H1 (cell line): ENCODE results near the gene APBA2. TPM values are rescaled to one million over a fixed set of nuclear protein-coding genes. Genes with fewer than 3 reads are reported as not detected.

Experiments used
- CTCF ChIA-PET: fragments of 300-600 bp; sonication (Branson Sonifier 250); formaldehyde crosslinking; loops from one replicate; lab custom pipeline; 2021; ENCODE audit not compliant: partially characterized antibody; lab: Charles Lee
- POLR2A ChIA-PET: fragments of 300-600 bp; sonication (Branson Sonifier 250); formaldehyde crosslinking; loops from one replicate; lab custom pipeline; 2021; ENCODE audit warnings: inconsistent platforms; ENCODE audit not compliant: partially characterized antibody; lab: Charles Lee
- DNase-seq, 2 experiments: peaks; one replicate each; pipeline versions ENCODE4 v3.0.0 to v3.0.0-alpha.2; 2010 to 2022; ENCODE audit warnings: low spot score in 2 of 2, low read depth in 1 of 2, mixed read lengths in 1 of 2
- FAIRE-seq: peaks from 2 replicates; lab custom pipeline; 2011; peaks lifted over from hg19 to GRCh38; lab: Jason Lieb, UNC
- H2AFZ ChIP-seq: 2 replicates; pipeline ENCODE4 v1.8.1; 2012; ENCODE audit warnings: low read length, inconsistent platforms
- H2AK5ac ChIP-seq: 2 replicates; pipeline ENCODE4 v1.6.1; 2013; ENCODE audit warnings: low read depth, low read length
- H2BK120ac ChIP-seq: replicated peaks from 2 replicates; pipeline ENCODE3; 2013; ENCODE audit warnings: low read depth, low read length, inconsistent platforms
- H2BK12ac ChIP-seq: 2 replicates; pipeline ENCODE4 v1.6.1; 2013; ENCODE audit warnings: low read depth, low read length
- H2BK15ac ChIP-seq: 2 replicates; pipeline ENCODE4 v1.6.1; 2013; ENCODE audit warnings: low read length
- H2BK20ac ChIP-seq: 2 replicates; pipeline ENCODE4 v1.6.1; 2013; ENCODE audit warnings: low read length
- H2BK5ac ChIP-seq: 2 replicates; pipeline ENCODE4 v1.6.1; 2013; ENCODE audit warnings: low read depth, low read length
- H3K14ac ChIP-seq: 2 replicates; pipeline ENCODE4 v1.6.1; 2013; ENCODE audit warnings: inconsistent platforms; ENCODE audit not compliant: insufficient read length
- H3K18ac ChIP-seq: 2 replicates; pipeline ENCODE4 v1.6.1; 2013; ENCODE audit warnings: low read length; ENCODE audit errors: extremely low read depth
- H3K23ac ChIP-seq: 2 replicates; pipeline ENCODE4 v1.6.1; 2013; ENCODE audit warnings: inconsistent platforms; ENCODE audit not compliant: insufficient read length
- H3K23me2 ChIP-seq: 2 replicates; pipeline ENCODE4 v1.6.1; 2013; ENCODE audit warnings: low read depth, low read length
- H3K27ac ChIP-seq: 2 replicates; pipeline ENCODE4 v1.6.1; 2011; ENCODE audit warnings: low read depth, low read length, inconsistent platforms
- H3K27me3 ChIP-seq, 4 experiments: replicated peaks in 1 of 4; 1 replicate in 1 of 4; 2 replicates in 3 of 4; pipeline versions ENCODE4 v1.6.1 to v1.8.1; 2011 to 2013; ENCODE audit warnings: low read length in 3 of 4, mild to moderate bottlenecking in 3 of 4, inconsistent platforms in 2 of 4, mixed read lengths in 2 of 4, moderate library complexity in 1 of 4; ENCODE audit not compliant: control insufficient read depth in 3 of 4, insufficient read depth in 3 of 4; ENCODE audit errors: extremely low read depth in 1 of 4
- H3K36me3 ChIP-seq, 4 experiments: 2 replicates each; pipeline versions ENCODE4 v1.6.1 to v1.8.1; 2011 to 2013; ENCODE audit warnings: mild to moderate bottlenecking in 4 of 4, low read length in 3 of 4, moderate library complexity in 2 of 4, control low read depth in 1 of 4, inconsistent platforms in 1 of 4; ENCODE audit not compliant: insufficient read depth in 4 of 4, control insufficient read depth in 2 of 4
- H3K4ac ChIP-seq: replicated peaks from 2 replicates; pipeline ENCODE3; 2013; ENCODE audit warnings: low read length, low read depth, mixed read lengths, inconsistent platforms; ENCODE audit not compliant: insufficient read length
- H3K4me1 ChIP-seq, 4 experiments: replicated peaks in 1 of 4; 1 replicate in 1 of 4; 2 replicates in 3 of 4; pipeline versions ENCODE4 v1.6.1 to v1.8.1; 2011 to 2013; ENCODE audit warnings: low read length in 3 of 4, inconsistent platforms in 2 of 4, mixed read lengths in 1 of 4; ENCODE audit not compliant: insufficient read depth in 4 of 4, control insufficient read depth in 3 of 4
- H3K4me2 ChIP-seq, 2 experiments: 2 replicates each; pipeline versions ENCODE4 v1.6.1 to v1.8.1; 2011 to 2013; ENCODE audit warnings: low read depth in 2 of 2, low read length in 2 of 2, control low read depth in 1 of 2, inconsistent platforms in 1 of 2, mild to moderate bottlenecking in 1 of 2; ENCODE audit not compliant: insufficient read depth in 1 of 2
- H3K4me3 ChIP-seq, 4 experiments: fragments of 200-600, 300-600 bp in 1 of 4; sonication (generic), shearing (Covaris generic), sonication (Bioruptor Twin) in 1 of 4; 2 replicates each; pipeline versions ENCODE4 v1.5.1 to v1.8.1; 2011 to 2016; ENCODE audit warnings: low read length in 4 of 4, low read depth in 3 of 4, control low read depth in 2 of 4, inconsistent platforms in 2 of 4, mild to moderate bottlenecking in 2 of 4, mixed read lengths in 1 of 4, moderate library complexity in 1 of 4; ENCODE audit not compliant: insufficient read depth in 2 of 4; ENCODE audit errors: extremely low read depth in 1 of 4
- H3K56ac ChIP-seq: replicated peaks from 2 replicates; pipeline ENCODE3; 2013; ENCODE audit warnings: low read depth, mild to moderate bottlenecking, mixed read lengths, low read length, inconsistent platforms; ENCODE audit not compliant: insufficient read length
- H3K79me1 ChIP-seq: 2 replicates; pipeline ENCODE4 v1.6.1; 2013; ENCODE audit warnings: low read depth, low read length, control low read depth
- H3K79me2 ChIP-seq, 2 experiments: 2 replicates each; pipeline versions ENCODE4 v1.6.1 to v1.8.1; 2012 to 2013; ENCODE audit warnings: low read length in 2 of 2, mild to moderate bottlenecking in 2 of 2, inconsistent platforms in 1 of 2; ENCODE audit not compliant: insufficient read depth in 2 of 2, control insufficient read depth in 1 of 2
- H3K9ac ChIP-seq, 4 experiments: replicated peaks in 1 of 4; 1 replicate in 1 of 4; 2 replicates in 3 of 4; pipeline versions ENCODE4 v1.6.1 to v1.8.1; 2011 to 2013; ENCODE audit warnings: low read depth in 3 of 4, low read length in 3 of 4, control low read depth in 2 of 4, mild to moderate bottlenecking in 2 of 4, moderate library complexity in 2 of 4, inconsistent platforms in 1 of 4; ENCODE audit errors: extremely low read depth in 1 of 4
- H3K9me3 ChIP-seq, 2 experiments: 2 replicates each; pipeline versions ENCODE4 v1.6.1 to v1.8.1; 2012 to 2013; ENCODE audit warnings: mild to moderate bottlenecking in 2 of 2, moderate library complexity in 2 of 2, control low read depth in 1 of 2, inconsistent platforms in 1 of 2, low read depth in 1 of 2, low read length in 1 of 2, mixed read lengths in 1 of 2; ENCODE audit not compliant: insufficient read depth in 2 of 2
- H4K20me1 ChIP-seq, 2 experiments: replicated peaks in 1 of 2; 2 replicates each; pipeline versions ENCODE3 to v1.8.1; 2011 to 2013; ENCODE audit warnings: inconsistent platforms in 2 of 2, low read length in 2 of 2, mild to moderate bottlenecking in 1 of 2; ENCODE audit not compliant: insufficient read depth in 2 of 2, control insufficient read depth in 1 of 2
- H4K5ac ChIP-seq: 2 replicates; pipeline ENCODE4 v1.6.1; 2013; ENCODE audit warnings: low read length, low read depth, mixed read lengths, inconsistent platforms; ENCODE audit not compliant: insufficient read length
- H4K8ac ChIP-seq: 2 replicates; pipeline ENCODE4 v1.8.0; 2013; ENCODE audit warnings: mild to moderate bottlenecking, moderate library complexity, low read length, inconsistent platforms; ENCODE audit not compliant: insufficient read depth; ENCODE audit errors: extremely low read depth
- H4K91ac ChIP-seq: replicated peaks from 2 replicates; pipeline ENCODE3; 2013; ENCODE audit warnings: low read length, mixed read lengths, inconsistent platforms; ENCODE audit not compliant: insufficient read length
- CEBPB ChIP-seq: IDR thresholded peaks from 2 replicates; pipeline ENCODE4 v1.6.1; 2012; ENCODE audit warnings: low read depth, low read length
- FOSL1 ChIP-seq: IDR thresholded peaks from 2 replicates; pipeline ENCODE4 v1.6.1; 2011; ENCODE audit warnings: mild to moderate bottlenecking, low read depth, low read length, moderate library complexity; ENCODE audit not compliant: insufficient read depth
- WGBS, 2 experiments: shearing (Covaris generic) in 1 of 2; methylation state at CpG; one replicate each; pipeline versions ENCODE4 v1.1.6 to v1.1.7; 2013 to 2015; ENCODE audit warnings: low lambda C conversion rate in 2 of 2, mixed read lengths in 2 of 2, inconsistent platforms in 1 of 2, low coverage in 1 of 2, missing lambda C conversion rate in 1 of 2; ENCODE audit not compliant: insufficient replicate concordance in 2 of 2, insufficient coverage in 1 of 2, insufficient read length in 1 of 2; ENCODE audit errors: extremely low coverage in 1 of 2, missing lambda C conversion rate in 1 of 2; 5-methylcytosine and 5-hydroxymethylcytosine counted together
- polyA plus RNA-seq, 7 experiments: library from polyadenylated mRNA; depleted of rRNA in 3 of 7; stranded (reverse) in 5 of 7; unstranded in 2 of 7; fragments of >200 nt in 5 of 7; fragments of 200-250 nt in 2 of 7; gene quantifications; 1 replicate in 5 of 7; 2 replicates in 1 of 7; 4 replicates in 1 of 7; pipeline versions ENCODE4 v1.2.1 to v1.2.3, GENCODE V29; 2011 to 2013; ENCODE audit warnings: missing spikeins in 2 of 7, mixed read lengths in 2 of 7
- total RNA-seq: library from RNA; stranded (reverse); fragmentation: NEBNext Ultra II Directional; extraction: Animal tissue kit (Norgen Biotek cat#: 25700); gene quantifications from 2 replicates; pipeline ENCODE4 v1.2.1, GENCODE V29; 2021
- TF ChIP-seq, protein P1 (sequence below), 3 experiments: IDR thresholded peaks; 1 replicate in 2 of 3; 2 replicates in 1 of 3; pipeline versions ENCODE4 v1.5.1 to v1.6.1; 2011; ENCODE audit warnings: low read length in 3 of 3, mild to moderate bottlenecking in 3 of 3, inconsistent platforms in 2 of 3, low read depth in 1 of 3, moderate library complexity in 1 of 3; ENCODE audit not compliant: insufficient read depth in 1 of 3; ENCODE audit errors: control extremely low read depth in 1 of 3

APBA2 gene
- total and polyA plus RNA-seq, 2 of the 8 experiments (the other 6 are each of a cell fraction or from before 2014, with no cell fraction given) = 15.5 to 19.0 TPM

DNA sequence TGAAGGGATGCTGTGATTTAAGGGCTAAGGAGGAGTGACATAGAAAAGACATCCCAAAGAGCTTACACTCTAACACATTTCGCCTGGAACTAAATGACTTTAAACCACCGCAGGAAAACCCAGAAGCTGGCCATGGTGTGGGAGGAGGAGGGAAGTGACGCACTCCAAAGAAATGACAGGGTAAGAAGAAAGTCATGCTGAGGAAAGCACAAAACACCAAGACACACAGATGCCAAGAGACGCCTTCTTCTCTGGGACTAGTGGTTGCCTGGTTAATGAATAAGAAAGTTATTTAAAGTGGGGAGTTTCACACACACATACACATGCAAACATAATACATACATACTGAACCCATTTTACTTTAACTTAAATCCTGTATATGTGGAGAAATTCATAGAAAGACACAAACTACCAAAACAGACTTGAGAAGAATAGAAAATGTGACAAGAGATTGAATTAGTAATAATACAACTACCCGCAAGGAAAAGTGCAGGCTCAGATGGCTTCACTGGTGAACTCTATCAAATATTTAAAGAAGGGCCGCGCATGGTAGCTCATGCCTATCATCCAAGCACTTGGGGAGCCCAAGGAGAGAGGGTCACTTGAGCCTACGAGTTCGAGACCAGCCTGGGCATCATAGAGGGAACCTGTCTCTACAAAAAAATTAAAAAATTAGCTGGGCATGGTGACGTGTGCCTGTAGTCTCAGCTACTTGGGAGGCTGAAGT lies 258.3 kb downstream of the APBA2 start:
- Histone ChIP-seq H2BK12ac (no peak overlapping the region), H3K4me1 (peaks cover 0 to 12% (median 8%) of the 10 kb centered on the region in 4 experiments; a peak in 6 of 7 replicates), H3K4ac (no peak overlapping the region), H3K18ac (no peak overlapping the region), H3K79me2 (no peaks in the 10 kb centered on the region), H2BK15ac (no peak overlapping the region), H3K23me2 (peaks cover 6% of the 10 kb centered on the region), H2AFZ (no peak overlapping the region), H3K27me3 (no peaks in the 10 kb centered on the region), H2BK5ac (no peak overlapping the region), H4K20me1 (no peaks in the 10 kb centered on the region), H3K14ac (no peak overlapping the region), H3K4me3 (no peak overlapping the region), H4K91ac (no peak overlapping the region), H2AK5ac (no peak overlapping the region), H3K79me1 (no peaks in the 10 kb centered on the region), H3K23ac (no peak overlapping the region), H4K5ac (no peak overlapping the region), H3K36me3 (no peaks in the 10 kb centered on the region), H2BK120ac (no peak overlapping the region), H3K56ac (no peak overlapping the region), H2BK20ac (no peak overlapping the region), H3K27ac (no peak overlapping the region), H4K8ac (no peak overlapping the region), H3K9me3 (no peaks in the 10 kb centered on the region), H3K4me2 (no peak overlapping the region), H3K9ac (no peak overlapping the region)
- no peak for DNase-seq
- ChIA-PET CTCF (interaction anchor here (1.2 to 1.6 kb wide), 2 partner anchors 11 to 23 kb away, joined by 3 to 4 read pairs; no protein-coding TSS in a partner anchor), POLR2A (no interaction called here)
- FAIRE-seq = no peak
- 90% methylated on average over 10 of the region's 10 CpGs; no CpG with 5 or more reads in 1 of the 2 experiments for WGBS, 2 experiments
- TF ChIP-seq, protein P1, sequence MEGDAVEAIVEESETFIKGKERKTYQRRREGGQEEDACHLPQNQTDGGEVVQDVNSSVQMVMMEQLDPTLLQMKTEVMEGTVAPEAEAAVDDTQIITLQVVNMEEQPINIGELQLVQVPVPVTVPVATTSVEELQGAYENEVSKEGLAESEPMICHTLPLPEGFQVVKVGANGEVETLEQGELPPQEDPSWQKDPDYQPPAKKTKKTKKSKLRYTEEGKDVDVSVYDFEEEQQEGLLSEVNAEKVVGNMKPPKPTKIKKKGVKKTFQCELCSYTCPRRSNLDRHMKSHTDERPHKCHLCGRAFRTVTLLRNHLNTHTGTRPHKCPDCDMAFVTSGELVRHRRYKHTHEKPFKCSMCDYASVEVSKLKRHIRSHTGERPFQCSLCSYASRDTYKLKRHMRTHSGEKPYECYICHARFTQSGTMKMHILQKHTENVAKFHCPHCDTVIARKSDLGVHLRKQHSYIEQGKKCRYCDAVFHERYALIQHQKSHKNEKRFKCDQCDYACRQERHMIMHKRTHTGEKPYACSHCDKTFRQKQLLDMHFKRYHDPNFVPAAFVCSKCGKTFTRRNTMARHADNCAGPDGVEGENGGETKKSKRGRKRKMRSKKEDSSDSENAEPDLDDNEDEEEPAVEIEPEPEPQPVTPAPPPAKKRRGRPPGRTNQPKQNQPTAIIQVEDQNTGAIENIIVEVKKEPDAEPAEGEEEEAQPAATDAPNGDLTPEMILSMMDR (IDR thresholded peaks at IDR 0.05; ENCODE audit: control extremely low read depth in 1 of 3, insufficient read depth in 1 of 3, low read depth in 1 of 3, low read length in 3 of 3) = no peak
- no peak for TF ChIP-seq CEBPB
- no peak for TF ChIP-seq FOSL1
